Uterine smooth muscle cell (primary cell): ENCODE results near the gene NUMA1. TPM values are rescaled to one million over a fixed set of nuclear protein-coding genes. Genes with fewer than 3 reads are reported as not detected.

ENCODE experiments used
- total RNA-seq: library from RNA; depleted of rRNA; stranded (reverse); fragments of >200 nt; gene quantifications from 2 replicates; pipeline ENCODE4 v1.2.3, GENCODE V29; 2014

The NUMA1 gene
- total RNA-seq: 170 and 206 TPM in 2 replicates

GRCh38 chr11:72080326-72081183, at the start of gene NUMA1, which contains the start of gene LRRC51:
NUMA1 (minus strand) TSS chr11:72080542; CDS start chr11:72035943, 44,599 bp downstream.
LRRC51 (plus strand) TSS chr11:72080850; CDS start chr11:72089084, 8,234 bp downstream.

GRCh38 chr11:72112143-72112977, 32.0 kb upstream of the NUMA1 start, which contains the start of gene ANAPC15:
ANAPC15 (minus strand) TSS chr11:72112695; CDS start chr11:72111276, 1,419 bp downstream.

GRCh38 chr11:72105888-72106287, 25.5 kb upstream of the NUMA1 start, which contains the start of gene TOMT:
TOMT (plus strand) TSS chr11:72105924; CDS start chr11:72105952, 28 bp downstream.

GRCh38 chr11:72102946-72103753, 22.8 kb upstream of the NUMA1 start, which contains the start of gene LAMTOR1:
LAMTOR1 (minus strand) TSS chr11:72103297; CDS start chr11:72103224, 73 bp downstream.

GRCh38 chr11:71998649-71999310, 81.6 kb downstream of the NUMA1 start, which contains the start of gene IL18BP:
IL18BP (plus strand) TSS chr11:71998909; CDS start chr11:71999985, 1,076 bp downstream.

Other genes starting within 250 kb of the NUMA1 start
- not detected in 2 replicates for gene DEFB108B, start 247.3 kb downstream of the NUMA1 start, total RNA-seq
- gene DEFB131B, start 202.1 kb downstream of the NUMA1 start, total RNA-seq: not detected in 2 replicates
- gene XNDC1N, start 151.9 kb downstream of the NUMA1 start, total RNA-seq: 8.1 and 10.1 TPM in 2 replicates
- 27.4 and 39.6 TPM in 2 replicates for gene RNF121, start 151.5 kb downstream of the NUMA1 start, total RNA-seq
- 1.9 and 2.0 TPM in 2 replicates for gene IL18BP, start 81.6 kb downstream of the NUMA1 start, total RNA-seq
- gene LRRC51, start 308 bp upstream of the NUMA1 start, total RNA-seq: 2.5 and 5.3 TPM in 2 replicates
- 105 and 127 TPM in 2 replicates for gene LAMTOR1, start 22.8 kb upstream of the NUMA1 start, total RNA-seq
- gene TOMT, start 25.4 kb upstream of the NUMA1 start, total RNA-seq: not detected in 2 replicates
- gene ANAPC15, start 32.2 kb upstream of the NUMA1 start, total RNA-seq: 29.9 and 49.2 TPM in 2 replicates
- 3.8 and 11.1 TPM in 2 replicates for gene FOLR3, start 55.2 kb upstream of the NUMA1 start, total RNA-seq
- gene FOLR1, start 111.6 kb upstream of the NUMA1 start, total RNA-seq: 0.12 TPM in 1 of 2 replicates, not detected in the other
- not detected in 2 replicates for gene FOLR2, start 136.3 kb upstream of the NUMA1 start, total RNA-seq
- gene INPPL1, start 144.2 kb upstream of the NUMA1 start, total RNA-seq: 58.9 and 83.4 TPM in 2 replicates
- not detected in 2 replicates for gene PHOX2A, start 163.6 kb upstream of the NUMA1 start, total RNA-seq